IMR-90 (cell line): ENCODE results near the gene TGM1.

Source experiments
- BHLHE40 ChIP-seq: fragments of 150-350 bp; IDR thresholded peaks from 2 replicates; pipeline ENCODE4 v1.6.1; 2016; ENCODE audit warnings: mild to moderate bottlenecking, low read depth, low read length
- CEBPB ChIP-seq: IDR thresholded peaks from 2 replicates; pipeline ENCODE4 v1.6.1; 2012; ENCODE audit warnings: low read depth, low read length, improper control_type of control experiment
- MAFK ChIP-seq: IDR thresholded peaks from 2 replicates; pipeline ENCODE4 v1.6.1; 2012; ENCODE audit warnings: low read depth, low read length, improper control_type of control experiment
- MAZ ChIP-seq: IDR thresholded peaks from 2 replicates; pipeline ENCODE4 v1.6.1; 2012; ENCODE audit warnings: low read depth, mild to moderate bottlenecking, low read length, improper control_type of control experiment, moderate library complexity, borderline replicate concordance
- POLR2A ChIP-seq: IDR thresholded peaks from 2 replicates; pipeline ENCODE4 v1.6.1; 2012; ENCODE audit warnings: mild to moderate bottlenecking, low read depth, low read length
- TF ChIP-seq, protein P1 (sequence below): conservative IDR thresholded peaks from 2 replicates; pipeline ENCODE4 v1.5.1; 2012; ENCODE audit warnings: mild to moderate bottlenecking, low read depth, low read length, improper control_type of control experiment
- TF ChIP-seq, protein P2 (sequence below): fragments of 150-350 bp; IDR thresholded peaks from 2 replicates; pipeline ENCODE4 v1.6.1; 2017; ENCODE audit warnings: mild to moderate bottlenecking, antibody characterized with exemption, low read length, low read depth
- TF ChIP-seq, protein P3 (sequence below): fragments of 150-350 bp; IDR thresholded peaks from 2 replicates; pipeline ENCODE4 v1.6.1; 2016; ENCODE audit warnings: low read depth, mild to moderate bottlenecking, low read length, moderate library complexity, borderline replicate concordance

DNA sequence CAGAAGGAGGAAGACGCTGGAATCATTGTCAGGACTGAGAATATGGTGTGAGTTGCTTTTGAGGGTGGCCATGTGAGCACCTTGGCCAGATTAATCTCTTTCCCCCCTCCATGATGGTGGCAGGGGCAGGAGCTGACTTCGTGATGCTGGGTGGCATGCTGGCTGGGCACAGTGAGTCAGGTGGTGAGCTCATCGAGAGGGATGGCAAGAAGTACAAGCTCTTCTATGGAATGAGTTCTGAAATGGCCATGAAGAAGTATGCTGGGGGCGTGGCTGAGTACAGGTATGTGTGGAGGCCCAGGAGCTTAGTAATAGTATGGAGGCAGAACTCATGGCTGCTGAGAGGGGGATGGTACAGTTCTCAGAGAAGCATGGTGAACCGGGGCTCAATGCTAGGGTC, 24.9 kb downstream of the TGM1 start:
- TF ChIP-seq POLR2A (no peak), CEBPB (no peak), BHLHE40 (no peak), MAFK (no peak), MAZ (no peak)
- TF ChIP-seq, protein P1, sequence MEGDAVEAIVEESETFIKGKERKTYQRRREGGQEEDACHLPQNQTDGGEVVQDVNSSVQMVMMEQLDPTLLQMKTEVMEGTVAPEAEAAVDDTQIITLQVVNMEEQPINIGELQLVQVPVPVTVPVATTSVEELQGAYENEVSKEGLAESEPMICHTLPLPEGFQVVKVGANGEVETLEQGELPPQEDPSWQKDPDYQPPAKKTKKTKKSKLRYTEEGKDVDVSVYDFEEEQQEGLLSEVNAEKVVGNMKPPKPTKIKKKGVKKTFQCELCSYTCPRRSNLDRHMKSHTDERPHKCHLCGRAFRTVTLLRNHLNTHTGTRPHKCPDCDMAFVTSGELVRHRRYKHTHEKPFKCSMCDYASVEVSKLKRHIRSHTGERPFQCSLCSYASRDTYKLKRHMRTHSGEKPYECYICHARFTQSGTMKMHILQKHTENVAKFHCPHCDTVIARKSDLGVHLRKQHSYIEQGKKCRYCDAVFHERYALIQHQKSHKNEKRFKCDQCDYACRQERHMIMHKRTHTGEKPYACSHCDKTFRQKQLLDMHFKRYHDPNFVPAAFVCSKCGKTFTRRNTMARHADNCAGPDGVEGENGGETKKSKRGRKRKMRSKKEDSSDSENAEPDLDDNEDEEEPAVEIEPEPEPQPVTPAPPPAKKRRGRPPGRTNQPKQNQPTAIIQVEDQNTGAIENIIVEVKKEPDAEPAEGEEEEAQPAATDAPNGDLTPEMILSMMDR, result no peak
- TF ChIP-seq, protein P2, sequence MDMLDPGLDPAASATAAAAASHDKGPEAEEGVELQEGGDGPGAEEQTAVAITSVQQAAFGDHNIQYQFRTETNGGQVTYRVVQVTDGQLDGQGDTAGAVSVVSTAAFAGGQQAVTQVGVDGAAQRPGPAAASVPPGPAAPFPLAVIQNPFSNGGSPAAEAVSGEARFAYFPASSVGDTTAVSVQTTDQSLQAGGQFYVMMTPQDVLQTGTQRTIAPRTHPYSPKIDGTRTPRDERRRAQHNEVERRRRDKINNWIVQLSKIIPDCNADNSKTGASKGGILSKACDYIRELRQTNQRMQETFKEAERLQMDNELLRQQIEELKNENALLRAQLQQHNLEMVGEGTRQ, result no peak
- TF ChIP-seq, protein P3, sequence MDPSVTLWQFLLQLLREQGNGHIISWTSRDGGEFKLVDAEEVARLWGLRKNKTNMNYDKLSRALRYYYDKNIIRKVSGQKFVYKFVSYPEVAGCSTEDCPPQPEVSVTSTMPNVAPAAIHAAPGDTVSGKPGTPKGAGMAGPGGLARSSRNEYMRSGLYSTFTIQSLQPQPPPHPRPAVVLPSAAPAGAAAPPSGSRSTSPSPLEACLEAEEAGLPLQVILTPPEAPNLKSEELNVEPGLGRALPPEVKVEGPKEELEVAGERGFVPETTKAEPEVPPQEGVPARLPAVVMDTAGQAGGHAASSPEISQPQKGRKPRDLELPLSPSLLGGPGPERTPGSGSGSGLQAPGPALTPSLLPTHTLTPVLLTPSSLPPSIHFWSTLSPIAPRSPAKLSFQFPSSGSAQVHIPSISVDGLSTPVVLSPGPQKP, result no peak
